HG02943 (cell line): Measurements from ENCODE around the gene FAM9C.

Source experiments
- ATAC-seq: cut with Tn5 transposase; IDR thresholded peaks from one replicate; pipeline ENCODE4 v1.9.1; 2021; ENCODE audit warnings: mild to moderate bottlenecking, low read depth, moderate library complexity; ENCODE audit not compliant: unreplicated experiment

The FAM9C gene

DNA sequence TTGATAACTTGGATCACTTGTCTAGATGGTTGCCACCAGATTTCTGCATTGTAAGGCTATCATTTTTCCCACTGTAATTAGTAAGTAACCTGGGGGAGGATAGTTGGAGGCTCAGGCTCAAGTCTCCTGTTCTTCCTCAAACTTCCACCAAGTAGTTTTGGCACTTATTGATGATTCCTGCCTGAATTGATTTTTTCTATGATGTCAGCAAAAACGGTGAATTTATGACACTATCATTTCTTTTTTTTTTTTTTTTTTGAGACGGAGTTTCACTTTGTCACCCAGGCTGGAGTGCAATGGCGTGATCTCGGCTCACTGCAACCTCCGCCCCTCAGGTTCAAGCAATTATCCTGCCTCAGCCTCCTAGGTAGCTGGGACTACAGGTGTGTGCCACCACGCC lies 57.1 kb downstream of the FAM9C start:
- no peak for ATAC-seq

DNA sequence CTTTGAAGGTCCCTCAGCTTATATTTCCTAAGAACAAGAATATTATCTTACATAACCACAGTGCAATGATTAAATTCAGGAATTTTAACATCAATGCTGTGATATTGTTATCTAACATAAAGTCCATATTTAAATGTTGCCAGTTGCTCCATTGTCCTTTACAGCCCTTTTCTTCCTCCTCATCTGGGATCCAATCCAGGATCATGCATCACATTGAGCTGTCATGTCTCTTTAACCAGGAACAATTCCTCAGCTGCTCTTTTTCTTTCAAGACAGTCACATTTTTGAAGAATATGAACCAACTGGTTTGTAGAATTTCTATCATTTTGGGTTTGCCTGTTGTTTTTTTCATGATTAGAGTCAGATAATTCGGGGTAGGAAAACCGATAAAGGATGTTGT lies 57.5 kb downstream of the FAM9C start:
- no peak for ATAC-seq

DNA sequence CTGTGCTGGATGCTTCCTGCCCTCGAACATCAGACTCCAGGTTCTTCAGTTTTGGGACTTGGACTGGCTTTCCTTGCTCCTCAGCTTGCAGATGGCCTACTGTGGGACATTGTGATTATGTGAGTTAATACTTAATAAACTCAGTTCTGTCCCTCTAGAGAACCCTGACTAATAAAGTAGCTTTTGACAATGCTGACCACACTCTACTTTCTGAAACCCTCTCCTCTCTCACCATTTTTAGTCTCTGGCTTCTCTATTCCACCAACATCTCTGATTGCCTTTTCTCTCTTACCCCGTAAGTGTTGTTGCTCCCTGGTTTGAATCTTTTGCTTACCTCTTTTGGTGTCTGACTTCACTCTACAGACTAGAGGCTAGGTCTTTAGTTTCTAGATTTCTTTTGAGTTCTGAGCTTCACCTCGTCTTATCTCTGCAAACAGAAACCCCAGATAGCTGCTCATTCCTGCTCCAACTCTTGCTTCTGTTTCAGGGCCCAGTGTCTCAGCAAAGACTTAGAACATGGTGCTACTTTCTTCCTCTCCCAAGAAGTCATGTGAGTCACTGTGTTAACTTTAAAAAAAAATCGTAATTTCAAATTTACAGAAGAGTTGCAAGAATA lies 58.1 kb downstream of the FAM9C start:
- ATAC-seq: no peak
